HG03175 (cell line): Measurements from ENCODE around the gene TROAP.
"Not testable (repeated sequence)": the region's sequence is repeated elsewhere in the genome, so short reads cannot be mapped to it uniquely, and the experiment has no call there.

ENCODE experiments used
- ATAC-seq: cut with Tn5 transposase; IDR thresholded peaks from one replicate; pipeline ENCODE4 v1.9.1; 2021; ENCODE audit warnings: mild to moderate bottlenecking, moderate library complexity; ENCODE audit not compliant: unreplicated experiment

TROAP gene

GRCh38 chr12:49322708-49323523, at the start of gene TROAP:
Gene TROAP, plus strand, starts transcription at chr12:49323255. Its CDS starts 354 bp downstream, at chr12:49323609.
- ATAC-seq, result peak; percentile 99

DNA sequence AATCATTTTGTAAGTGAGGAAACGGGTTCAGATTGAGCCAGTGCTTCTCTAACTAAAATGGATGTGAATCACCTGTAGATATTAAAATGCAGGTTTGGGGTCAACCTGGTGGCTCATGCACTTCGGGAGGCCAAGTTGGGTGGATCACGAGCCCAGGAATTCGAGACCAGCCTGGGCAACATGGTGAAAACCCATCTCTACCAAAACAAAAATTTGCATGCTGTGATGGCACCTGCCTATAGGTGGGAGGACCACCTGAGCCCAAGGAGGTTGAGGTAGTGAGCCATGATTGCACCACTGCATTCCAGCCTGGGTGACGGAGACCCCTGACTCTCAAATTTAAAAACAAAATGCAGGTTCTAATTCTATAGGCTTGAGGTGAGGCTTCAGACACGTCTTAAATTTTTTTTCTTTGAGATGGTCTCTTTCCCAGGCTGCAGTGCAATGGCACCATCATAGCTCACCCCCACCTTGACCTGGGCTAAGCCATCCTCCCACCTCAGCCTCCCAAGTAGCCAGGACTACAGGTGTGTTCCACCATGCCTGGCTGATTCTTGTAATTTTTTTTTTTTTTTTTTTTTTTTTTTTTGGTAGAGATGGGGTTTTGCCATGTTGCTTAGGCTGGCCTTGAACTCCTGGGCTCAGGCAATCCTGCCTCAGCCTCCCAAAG, 49.2 kb upstream of the TROAP start:
- no peak for ATAC-seq

DNA sequence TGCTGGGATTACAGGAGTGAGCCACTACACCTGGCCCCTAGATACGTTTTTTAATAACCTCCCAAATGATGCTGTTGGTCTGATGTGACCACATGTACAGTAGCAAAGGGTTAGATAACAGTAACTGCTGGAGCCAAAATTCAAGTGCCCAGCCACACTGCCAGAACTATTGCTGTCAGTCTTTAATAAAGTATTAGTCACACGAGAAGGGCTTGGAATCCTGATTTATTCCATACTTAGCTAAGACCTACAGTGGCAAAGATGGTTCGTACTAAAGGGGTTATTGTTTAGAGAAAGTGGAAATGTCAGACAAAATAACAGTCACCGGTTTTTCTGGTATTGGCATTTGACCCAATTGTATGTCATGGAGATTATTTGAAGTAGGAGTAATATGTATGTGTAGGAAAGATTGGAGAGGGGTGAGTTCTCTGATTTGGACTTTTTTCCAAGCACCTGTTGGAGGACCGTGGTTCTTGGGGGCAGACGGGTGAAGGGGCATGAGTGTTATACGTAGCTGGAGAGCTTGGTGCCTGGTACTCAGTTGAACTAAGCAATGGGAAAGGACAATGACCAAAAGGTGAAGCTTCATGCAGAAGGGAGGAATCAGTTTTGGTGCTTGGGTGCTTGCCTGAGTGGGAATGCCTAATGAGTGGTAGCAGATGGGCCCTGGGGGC, 48.5 kb upstream of the TROAP start:
- no peak for ATAC-seq

- ATAC-seq, result no peak
Observed at GRCh38 chr12:49276304-49277290, 46.5 kb upstream of the TROAP start.

DNA sequence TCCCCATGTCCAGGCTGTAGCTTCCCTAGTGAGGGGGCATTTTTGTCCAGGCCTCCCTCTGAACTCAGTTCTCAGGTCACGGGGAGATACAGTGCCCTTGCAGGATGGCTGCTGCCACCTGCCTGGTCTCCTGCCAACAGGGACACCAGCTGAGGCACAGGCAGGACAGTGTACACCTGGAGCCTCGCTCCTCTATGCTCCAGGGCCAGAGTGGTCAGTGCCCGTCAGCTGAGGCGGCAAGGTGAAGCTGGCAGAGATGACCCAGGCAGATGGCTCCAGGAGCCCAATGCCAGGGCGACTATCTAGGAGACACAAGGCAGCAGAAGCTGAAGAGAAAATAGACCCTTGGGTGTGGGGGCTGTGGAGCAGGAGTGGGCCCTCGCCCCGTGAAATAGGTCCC, 45.6 kb upstream of the TROAP start:
- no peak for ATAC-seq

DNA sequence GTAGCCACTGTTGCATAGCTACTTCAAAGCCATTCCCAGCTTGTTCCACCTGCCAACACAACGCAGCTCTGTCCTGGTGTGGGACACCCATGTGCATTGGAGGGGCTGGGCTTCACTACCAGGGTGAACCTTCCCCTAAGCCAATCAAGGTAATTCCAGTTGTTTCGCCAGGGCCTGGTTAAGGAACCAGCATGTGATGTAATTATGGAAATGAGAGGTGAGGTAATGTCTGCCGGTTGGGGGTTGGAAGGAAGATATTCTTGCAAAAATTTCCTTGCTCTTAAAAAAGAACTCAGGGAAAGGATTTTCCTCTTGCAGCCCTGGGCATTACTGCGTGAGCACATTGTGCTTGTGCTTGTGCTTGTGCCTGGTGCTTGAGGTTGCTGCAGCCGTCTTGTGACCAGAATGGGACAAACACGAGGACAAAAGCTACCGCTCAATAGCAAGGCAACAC, 43.3 kb upstream of the TROAP start:
- ATAC-seq, result no peak

DNA sequence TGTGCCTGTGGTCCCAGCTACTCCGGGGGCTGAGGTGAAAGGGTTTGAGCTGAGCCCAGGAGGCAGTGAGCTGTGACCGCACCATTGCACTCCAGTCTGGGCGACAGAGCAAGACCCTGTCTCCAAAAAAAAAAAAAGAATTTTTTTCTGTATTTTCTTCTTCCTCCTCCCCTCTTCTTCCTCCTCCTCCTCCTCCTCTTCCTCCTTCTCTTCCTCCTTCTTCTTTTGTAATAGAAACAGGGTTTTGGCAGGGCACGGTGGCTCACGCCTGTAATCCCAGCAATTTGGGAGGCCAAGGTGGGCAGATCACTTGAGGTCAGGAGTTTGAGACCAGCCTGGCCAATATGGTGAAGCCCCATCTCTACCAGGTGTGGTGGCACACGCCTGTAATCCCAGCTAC, 42.5 kb upstream of the TROAP start:
- not testable (repeated sequence) for ATAC-seq

GRCh38 chr12:49282302-49282701, 40.8 kb upstream of the TROAP start:
- ATAC-seq, result no peak

DNA sequence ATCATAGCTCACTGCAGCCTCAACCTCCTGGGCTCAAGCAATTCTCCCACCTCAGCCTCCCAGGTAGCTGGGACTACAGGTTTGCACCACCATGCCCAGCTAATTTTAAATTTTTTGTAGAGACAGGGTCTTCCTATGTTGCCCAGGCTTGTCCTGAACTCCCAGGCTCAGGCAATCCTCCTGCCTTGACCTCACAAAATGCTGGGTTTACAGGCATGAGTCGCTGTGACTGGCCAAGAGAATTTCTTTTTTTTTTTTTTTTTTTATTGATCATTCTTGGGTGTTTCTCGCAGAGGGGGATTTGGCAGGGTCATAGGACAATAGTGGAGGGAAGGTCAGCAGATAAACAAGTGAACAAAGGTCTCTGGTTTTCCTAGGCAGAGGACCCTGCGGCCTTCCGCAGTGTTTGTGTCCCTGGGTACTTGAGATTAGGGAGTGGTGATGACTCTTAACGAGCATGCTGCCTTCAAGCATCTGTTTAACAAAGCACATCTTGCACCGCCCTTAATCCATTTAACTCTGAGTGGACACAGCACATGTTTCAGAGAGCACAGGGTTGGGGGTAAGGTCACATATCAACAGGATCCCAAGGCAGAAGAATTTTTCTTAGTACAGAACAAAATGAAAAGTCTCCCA, 40.2 kb upstream of the TROAP start:
- ATAC-seq, result not testable (repeated sequence)

GRCh38 chr12:49283541-49284429, 39.3 kb upstream of the TROAP start:
- ATAC-seq, result no peak

DNA sequence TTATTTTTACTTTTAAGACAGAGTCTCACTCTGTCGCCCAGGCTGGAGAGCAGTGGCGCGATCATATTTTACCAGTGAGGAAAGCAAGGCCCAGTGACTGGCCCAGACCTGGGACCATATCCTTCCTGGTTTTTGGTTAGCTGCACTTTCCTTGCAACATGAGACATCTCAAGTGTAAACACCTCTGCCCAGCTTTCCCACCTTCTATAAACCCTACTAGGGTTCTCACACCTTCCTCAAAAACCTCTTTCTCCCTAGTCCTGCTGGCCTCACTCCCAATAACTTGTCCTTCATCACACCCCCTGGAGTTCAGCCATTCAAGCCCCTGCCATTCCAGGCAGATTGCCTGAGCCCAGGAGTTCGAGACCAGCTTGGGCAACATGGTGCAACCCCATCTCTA, 38.4 kb upstream of the TROAP start:
- no peak for ATAC-seq

DNA sequence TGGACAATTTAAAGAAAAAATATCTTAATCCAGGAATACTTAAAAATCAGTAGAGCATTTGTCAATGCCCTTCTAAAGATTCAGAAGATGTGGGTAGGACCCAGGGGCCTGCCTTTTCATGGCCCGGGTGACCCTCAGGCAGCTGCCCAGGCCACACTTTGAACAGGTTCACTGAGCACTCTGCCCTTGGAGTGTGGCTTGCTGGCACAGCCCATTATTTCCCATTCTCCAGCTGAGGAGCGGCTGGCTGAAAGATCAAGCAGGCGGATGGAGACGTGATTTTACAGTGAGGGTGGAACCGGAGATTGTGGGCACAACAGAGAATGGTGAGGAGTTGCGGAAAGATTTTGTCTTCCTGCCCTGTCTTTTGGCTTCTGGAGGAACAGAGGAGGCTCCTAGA, 35.2 kb upstream of the TROAP start:
- ATAC-seq, result no peak

DNA sequence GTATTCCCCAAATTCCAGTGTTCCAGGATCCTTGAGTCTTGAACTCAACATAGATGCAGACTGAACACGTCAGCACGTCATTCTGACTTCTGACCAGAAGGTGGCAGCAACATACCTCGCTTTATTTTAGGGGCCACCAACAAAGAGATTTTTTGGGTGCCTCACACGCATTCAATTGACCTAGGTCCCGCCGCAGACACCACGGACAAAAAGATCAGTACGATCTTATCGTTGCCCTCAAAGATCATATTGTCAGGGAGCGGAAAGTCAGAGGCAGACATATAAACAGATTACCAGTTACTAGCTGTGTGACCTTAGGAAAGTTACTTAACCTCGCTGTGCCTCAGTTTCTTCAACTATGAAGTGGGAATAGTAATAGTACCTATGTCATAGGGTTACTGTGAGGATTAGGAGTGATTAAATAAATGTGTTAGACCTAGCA, 34.6 kb upstream of the TROAP start:
- no peak for ATAC-seq

DNA sequence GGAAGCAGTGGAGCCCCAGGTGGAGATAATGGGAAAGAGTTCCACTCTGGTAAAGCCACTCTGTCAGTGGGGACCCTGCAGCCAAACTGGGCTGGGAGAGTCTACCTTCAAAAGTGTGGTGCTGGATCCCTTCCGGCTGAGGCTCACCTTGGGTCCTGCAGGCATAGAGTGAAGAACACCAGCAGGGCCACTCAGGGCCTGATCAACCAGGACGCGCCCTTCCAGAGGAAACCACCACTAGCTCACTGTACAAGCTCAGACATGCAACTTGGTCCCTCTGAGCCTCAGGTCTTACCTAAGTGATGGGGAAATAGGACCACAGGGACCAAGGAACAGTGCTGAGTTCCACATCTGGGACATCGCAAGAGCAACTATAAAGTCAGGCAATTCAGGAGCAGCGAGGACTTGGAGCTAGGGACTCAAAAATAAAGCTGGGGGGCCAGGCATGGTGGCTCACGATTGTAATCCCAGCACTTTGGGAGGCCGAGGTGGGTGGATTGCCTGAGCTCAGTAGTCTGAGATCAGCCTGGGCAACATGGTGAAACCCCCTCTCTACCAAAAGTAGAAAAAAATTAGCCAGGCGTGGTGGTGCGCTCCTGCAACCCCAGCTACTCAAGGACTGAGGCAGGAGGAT, 34.0 kb upstream of the TROAP start:
- ATAC-seq, result no peak

- no peak for ATAC-seq
Observed at GRCh38 chr12:49292729-49293055, 30.4 kb upstream of the TROAP start.

GRCh38 chr12:49293056-49293956, 29.7 kb upstream of the TROAP start:
- ATAC-seq, result no peak

GRCh38 chr12:49294086-49294803, 28.8 kb upstream of the TROAP start:
- ATAC-seq, result no peak
